Uterus (tissue), 2 donors: ENCODE results near the gene NAA10.
"Not testable (repeated sequence)": the region's sequence is repeated elsewhere in the genome, so short reads cannot be mapped to it uniquely, and the experiment has no call there.

Experiments
- POLR2A ChIP-seq, 2 donors: fragments of 450-650 bp; IDR thresholded peaks; one replicate each; pipeline ENCODE4 v1.6.1; 2016; ENCODE audit warnings: antibody characterized with exemption in 2 of 2, mild to moderate bottlenecking in 1 of 2, moderate library complexity in 1 of 2
- TF ChIP-seq, protein P1 (sequence below), 4 experiments: fragments of 200-600 bp in 2 of 4; fragments of 450-650 bp in 2 of 4; sonication (generic) in 2 of 4; IDR thresholded peaks; one replicate each; pipeline ENCODE4 v1.5.1; 2016 to 2019; ENCODE audit warnings: antibody characterized with exemption in 4 of 4, mild to moderate bottlenecking in 2 of 4, moderate library complexity in 1 of 4

DNA sequence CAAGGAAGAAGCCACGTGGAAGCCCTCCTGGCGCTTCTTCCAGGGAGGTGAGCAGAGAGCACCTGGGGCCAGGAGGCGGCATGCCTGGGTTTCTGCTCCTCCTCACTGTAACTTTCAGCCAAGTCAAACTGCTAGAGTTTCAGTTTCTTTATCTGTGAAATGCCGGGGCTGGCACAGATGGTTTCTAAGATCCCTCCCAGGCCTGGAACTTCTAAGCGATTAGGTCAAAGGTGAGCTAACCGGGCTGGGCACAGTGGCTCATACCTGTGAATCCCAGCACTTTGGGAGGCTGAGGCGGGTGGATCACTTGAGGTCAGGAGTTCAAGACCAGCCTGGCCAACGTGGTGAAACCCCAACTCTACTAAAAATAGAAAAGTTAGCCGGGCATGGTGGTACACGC is 45.6 kb upstream of the NAA10 start:
- TF ChIP-seq, protein P1, sequence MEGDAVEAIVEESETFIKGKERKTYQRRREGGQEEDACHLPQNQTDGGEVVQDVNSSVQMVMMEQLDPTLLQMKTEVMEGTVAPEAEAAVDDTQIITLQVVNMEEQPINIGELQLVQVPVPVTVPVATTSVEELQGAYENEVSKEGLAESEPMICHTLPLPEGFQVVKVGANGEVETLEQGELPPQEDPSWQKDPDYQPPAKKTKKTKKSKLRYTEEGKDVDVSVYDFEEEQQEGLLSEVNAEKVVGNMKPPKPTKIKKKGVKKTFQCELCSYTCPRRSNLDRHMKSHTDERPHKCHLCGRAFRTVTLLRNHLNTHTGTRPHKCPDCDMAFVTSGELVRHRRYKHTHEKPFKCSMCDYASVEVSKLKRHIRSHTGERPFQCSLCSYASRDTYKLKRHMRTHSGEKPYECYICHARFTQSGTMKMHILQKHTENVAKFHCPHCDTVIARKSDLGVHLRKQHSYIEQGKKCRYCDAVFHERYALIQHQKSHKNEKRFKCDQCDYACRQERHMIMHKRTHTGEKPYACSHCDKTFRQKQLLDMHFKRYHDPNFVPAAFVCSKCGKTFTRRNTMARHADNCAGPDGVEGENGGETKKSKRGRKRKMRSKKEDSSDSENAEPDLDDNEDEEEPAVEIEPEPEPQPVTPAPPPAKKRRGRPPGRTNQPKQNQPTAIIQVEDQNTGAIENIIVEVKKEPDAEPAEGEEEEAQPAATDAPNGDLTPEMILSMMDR (IDR thresholded peaks at IDR 0.05) = not testable (repeated sequence)
- not testable (repeated sequence) for TF ChIP-seq POLR2A (IDR thresholded peaks at IDR 0.05)
